HCT116 (cell line): ENCODE measurements around the gene SUPT6H. TPM values are rescaled to one million over a fixed set of nuclear protein-coding genes. Genes with fewer than 3 reads are reported as not detected.

ENCODE experiments used
- ATAC-seq: fragments of 200-7000 bp; cut with Tn5 transposase; 2 replicates; pipeline ENCODE4 v1.9.1; 2020; ENCODE audit warnings: mild to moderate bottlenecking, moderate library complexity
- BruUV-seq: library from RNA; stranded (reverse); fragments of 400-500 nt; replicated peaks from 2 replicates; lab custom pipeline; 2021; lab: Mats Ljungman, UMichigan
- CTCF ChIA-PET: fragments of 300-600 bp; sonication (Branson Sonifier 250); formaldehyde crosslinking; loops from one replicate; lab custom pipeline; 2021; ENCODE audit warnings: antibody characterized with exemption; lab: Charles Lee
- POLR2A ChIA-PET: fragments of 300-600, 350-600 bp; sonication (Branson Sonifier 250); formaldehyde crosslinking; loops from one replicate; lab custom pipeline; 2021; ENCODE audit warnings: antibody characterized with exemption; lab: Charles Lee
- RAD21 ChIA-PET, 2 experiments: fragments of 300-600 bp; sonication (Branson Sonifier 250); formaldehyde crosslinking; loops; one replicate each; lab custom pipeline; 2023; ENCODE audit warnings: low total read pairs in 2 of 2; ENCODE audit not compliant: uncharacterized antibody in 2 of 2, unreplicated experiment in 2 of 2, low non-redundant PET in 1 of 2; lab: Charles Lee
- DNase-seq: peaks from one replicate; pipeline ENCODE4 v3.0.0-alpha.2; 2010; ENCODE audit warnings: low read depth, low spot score
- H2AFZ ChIP-seq: fragments of 200-600 bp; shearing (Covaris generic), sonication (generic); 2 replicates; pipeline ENCODE4 v1.6.1; 2017; ENCODE audit warnings: low read depth, mixed run types, mixed read lengths, antibody characterized with exemption, low read length; ENCODE audit not compliant: poor library complexity, severe bottlenecking
- H3K27ac ChIP-seq: 2 replicates; pipeline ENCODE4 v1.5.1; 2012; ENCODE audit warnings: low read depth, low read length
- H3K27me3 ChIP-seq: fragments of 200-600 bp; sonication (generic); 2 replicates; pipeline ENCODE4 v1.6.1; 2016; ENCODE audit warnings: mixed run types, low read length, mixed read lengths; ENCODE audit not compliant: insufficient read depth
- H3K36me3 ChIP-seq, 2 experiments: fragments of 200-500 bp in 1 of 2; fragments of 200-600 bp in 1 of 2; sonication (Bioruptor generic) in 1 of 2; sonication (generic) in 1 of 2; 2 replicates each; pipeline versions ENCODE4 v1.5.1 to v1.6.1; 2014 to 2016; ENCODE audit warnings: low read length in 2 of 2, inconsistent platforms in 1 of 2, mixed read lengths in 1 of 2, mixed run types in 1 of 2; ENCODE audit not compliant: insufficient read depth in 2 of 2, control insufficient read depth in 1 of 2
- H3K4me1 ChIP-seq, 2 experiments: fragments of 200-600 bp in 1 of 2; sonication (generic) in 1 of 2; 2 replicates each; pipeline versions ENCODE4 v1.5.1 to v1.6.1; 2012 to 2017; ENCODE audit warnings: low read length in 2 of 2, inconsistent platforms in 1 of 2, mild to moderate bottlenecking in 1 of 2, mixed read lengths in 1 of 2, mixed run types in 1 of 2, moderate library complexity in 1 of 2; ENCODE audit not compliant: insufficient read depth in 2 of 2, control insufficient read depth in 1 of 2
- H3K4me2 ChIP-seq: fragments of 200-600 bp; sonication (generic); 2 replicates; pipeline ENCODE4 v1.6.1; 2017; ENCODE audit warnings: mixed run types, low read length, mixed read lengths
- H3K4me3 ChIP-seq, 2 experiments: fragments of 200-600 bp in 1 of 2; sonication (generic) in 1 of 2; replicated peaks in 1 of 2; 2 replicates each; pipeline ENCODE4 v1.5.1; 2011 to 2016; ENCODE audit warnings: low read length in 2 of 2, control low read depth in 1 of 2, low read depth in 1 of 2, mild to moderate bottlenecking in 1 of 2, mixed read lengths in 1 of 2, mixed run types in 1 of 2
- H3K79me2 ChIP-seq: fragments of 200-600 bp; sonication (generic); 2 replicates; pipeline ENCODE4 v1.6.1; 2017; ENCODE audit warnings: mild to moderate bottlenecking, mixed run types, low read length, moderate library complexity, mixed read lengths; ENCODE audit not compliant: insufficient read depth
- H3K9ac ChIP-seq: fragments of 200-600 bp; sonication (generic); 2 replicates; pipeline ENCODE4 v1.6.1; 2016; ENCODE audit warnings: low read length, mixed read lengths
- H3K9me2 ChIP-seq: fragments of 200-600 bp; sonication (generic), shearing (Covaris generic); 2 replicates; pipeline ENCODE4 v1.6.1; 2017; ENCODE audit warnings: mixed run types, mild to moderate bottlenecking, moderate library complexity; ENCODE audit not compliant: insufficient read depth
- H3K9me3 ChIP-seq, 2 experiments: fragments of 200-500 bp in 1 of 2; fragments of 200-600 bp in 1 of 2; sonication (Bioruptor generic) in 1 of 2; sonication (generic) in 1 of 2; 2 replicates each; pipeline ENCODE4 v1.6.1; 2014 to 2017; ENCODE audit warnings: low read length in 2 of 2, mixed read lengths in 2 of 2, inconsistent platforms in 1 of 2, low read depth in 1 of 2, mild to moderate bottlenecking in 1 of 2, mixed run types in 1 of 2, moderate library complexity in 1 of 2; ENCODE audit not compliant: control insufficient read depth in 1 of 2, insufficient read depth in 1 of 2
- H4K20me1 ChIP-seq: fragments of 200-600 bp; sonication (generic), shearing (Covaris generic); 2 replicates; pipeline ENCODE4 v1.6.1; 2017; ENCODE audit warnings: mixed run types, mild to moderate bottlenecking, moderate library complexity; ENCODE audit not compliant: insufficient read depth
- EGR1 ChIP-seq: IDR thresholded peaks from 2 replicates; pipeline ENCODE4 v1.6.1; 2012; ENCODE audit warnings: low read depth
- EZH2 ChIP-seq: fragments of 200-600 bp; sonication (generic); IDR thresholded peaks from 2 replicates; pipeline ENCODE4 v1.6.1; 2017; ENCODE audit warnings: antibody characterized with exemption, mixed run types
- EZH2phosphoT487 ChIP-seq: fragments of 200-600 bp; IDR thresholded peaks from 2 replicates; pipeline ENCODE4 v1.6.1; 2018; ENCODE audit warnings: antibody characterized with exemption, borderline replicate concordance
- FOSL1 ChIP-seq: IDR thresholded peaks from 2 replicates; pipeline ENCODE4 v1.6.1; 2012; ENCODE audit warnings: low read depth
- JUND ChIP-seq: IDR thresholded peaks from 2 replicates; pipeline ENCODE4 v1.6.1; 2012
- POLR2A ChIP-seq: IDR thresholded peaks from 2 replicates; pipeline ENCODE4 v1.7.0; 2011; ENCODE audit warnings: borderline replicate concordance; ENCODE audit not compliant: insufficient read depth, insufficient read length; ENCODE audit errors: extremely low read depth
- POLR2AphosphoS5 ChIP-seq: IDR thresholded peaks from 2 replicates; pipeline ENCODE4 v1.6.1; 2011; ENCODE audit warnings: mild to moderate bottlenecking, low read depth, low read length, moderate library complexity
- SIN3A ChIP-seq: IDR thresholded peaks from 2 replicates; pipeline ENCODE4 v1.6.1; 2012; ENCODE audit warnings: low read depth
- SP1 ChIP-seq: IDR thresholded peaks from 2 replicates; pipeline ENCODE4 v1.6.1; 2012; ENCODE audit warnings: low read depth
- SRF ChIP-seq: IDR thresholded peaks from 2 replicates; pipeline ENCODE4 v1.6.1; 2012; ENCODE audit warnings: low read depth
- TCF7L2 ChIP-seq: IDR thresholded peaks from 2 replicates; pipeline ENCODE4 v1.7.0; 2011; ENCODE audit warnings: borderline replicate concordance, inconsistent platforms; ENCODE audit not compliant: insufficient read depth, insufficient read length; ENCODE audit errors: extremely low read depth
- ZFX ChIP-seq: fragments of 450-650 bp; IDR thresholded peaks from 2 replicates; pipeline ENCODE4 v1.6.1; 2017
- intact Hi-C: fragments of 100-400 bp; cut with micrococcal nuclease; formaldehyde crosslinking; loops from 2 replicates; pipeline ENCODE4 v1.10.0; 2022
- total RNA-seq: library from RNA; stranded (reverse); gene quantifications from one replicate; pipeline ENCODE4 v1.2.1, GENCODE V29; 2021; ENCODE audit not compliant: unreplicated experiment
- TF ChIP-seq, protein P1 (sequence below), 3 experiments: fragments of 200-600 bp in 1 of 3; sonication (generic) in 1 of 3; IDR thresholded peaks in 2 of 3; conservative IDR thresholded peaks in 1 of 3; 2 replicates each; pipeline ENCODE4 v1.5.1; 2012 to 2017; ENCODE audit warnings: low read depth in 2 of 3, low read length in 2 of 3, antibody characterized with exemption in 1 of 3, borderline replicate concordance in 1 of 3, control low read depth in 1 of 3, mild to moderate bottlenecking in 1 of 3, mixed read lengths in 1 of 3, mixed run types in 1 of 3, moderate library complexity in 1 of 3; ENCODE audit not compliant: insufficient read depth in 1 of 3
- TF ChIP-seq, protein P2 (sequence below): IDR thresholded peaks from 2 replicates; pipeline ENCODE4 v1.6.1; 2012; ENCODE audit warnings: low read depth
- TF ChIP-seq, protein P3 (sequence below): IDR thresholded peaks from 2 replicates; pipeline ENCODE4 v1.6.1; 2011; ENCODE audit warnings: mild to moderate bottlenecking, low read length, moderate library complexity; ENCODE audit not compliant: insufficient replicate concordance; ENCODE audit errors: extremely low read depth
- TF ChIP-seq, protein P4 (sequence below): IDR thresholded peaks from 2 replicates; pipeline ENCODE4 v1.6.1; 2012
- TF ChIP-seq, protein P5 (sequence below): IDR thresholded peaks from 2 replicates; pipeline ENCODE4 v1.6.1; 2012

Gene SUPT6H
- total RNA-seq, 1 experiment from 2014 or later = 62.1 TPM

DNA sequence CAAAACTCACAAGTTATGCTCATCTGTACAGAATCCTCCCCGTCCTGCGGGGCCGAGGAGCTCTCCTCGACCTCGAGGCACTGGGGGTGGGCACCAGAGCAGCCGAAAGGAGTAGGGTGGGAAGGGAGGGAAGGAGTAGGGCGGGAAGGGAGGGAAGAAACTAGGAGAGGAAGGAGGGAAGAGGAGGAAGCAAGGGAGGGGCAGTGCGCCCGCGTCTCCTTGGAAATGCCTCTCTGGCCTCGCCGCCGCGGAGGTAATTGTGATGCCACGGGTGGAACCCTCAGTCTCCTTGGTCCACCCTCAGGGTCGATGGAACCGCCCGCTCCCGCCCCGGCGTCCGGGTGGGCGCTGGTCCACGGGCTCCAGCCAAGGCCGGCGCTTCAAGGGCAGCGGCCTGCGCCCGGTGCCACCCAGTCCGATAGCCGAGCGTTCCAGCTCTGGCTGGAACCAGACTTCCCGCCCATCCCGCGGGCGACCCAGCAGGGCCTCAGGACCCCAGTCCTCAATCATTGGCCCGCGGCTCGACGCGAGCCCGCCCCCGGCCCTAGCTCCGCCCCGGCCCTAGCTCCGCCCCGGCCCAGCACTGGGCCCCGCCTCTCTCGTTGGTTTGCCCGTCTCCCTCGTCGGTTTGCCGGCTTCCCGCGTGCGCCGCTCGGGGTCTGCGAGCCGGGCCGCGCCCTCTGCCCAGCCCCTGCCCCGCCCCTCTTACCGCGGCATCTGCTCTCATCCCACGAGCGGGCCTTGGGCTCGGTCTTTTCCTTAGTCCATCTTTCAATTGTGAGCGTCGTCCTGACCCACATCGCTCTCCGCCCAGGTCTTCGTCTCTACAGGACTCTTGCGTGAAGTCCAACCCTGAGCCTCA, 49.1 kb downstream of the SUPT6H start (continued):
- TF ChIP-seq, protein P1, sequence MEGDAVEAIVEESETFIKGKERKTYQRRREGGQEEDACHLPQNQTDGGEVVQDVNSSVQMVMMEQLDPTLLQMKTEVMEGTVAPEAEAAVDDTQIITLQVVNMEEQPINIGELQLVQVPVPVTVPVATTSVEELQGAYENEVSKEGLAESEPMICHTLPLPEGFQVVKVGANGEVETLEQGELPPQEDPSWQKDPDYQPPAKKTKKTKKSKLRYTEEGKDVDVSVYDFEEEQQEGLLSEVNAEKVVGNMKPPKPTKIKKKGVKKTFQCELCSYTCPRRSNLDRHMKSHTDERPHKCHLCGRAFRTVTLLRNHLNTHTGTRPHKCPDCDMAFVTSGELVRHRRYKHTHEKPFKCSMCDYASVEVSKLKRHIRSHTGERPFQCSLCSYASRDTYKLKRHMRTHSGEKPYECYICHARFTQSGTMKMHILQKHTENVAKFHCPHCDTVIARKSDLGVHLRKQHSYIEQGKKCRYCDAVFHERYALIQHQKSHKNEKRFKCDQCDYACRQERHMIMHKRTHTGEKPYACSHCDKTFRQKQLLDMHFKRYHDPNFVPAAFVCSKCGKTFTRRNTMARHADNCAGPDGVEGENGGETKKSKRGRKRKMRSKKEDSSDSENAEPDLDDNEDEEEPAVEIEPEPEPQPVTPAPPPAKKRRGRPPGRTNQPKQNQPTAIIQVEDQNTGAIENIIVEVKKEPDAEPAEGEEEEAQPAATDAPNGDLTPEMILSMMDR (IDR thresholded peaks at IDR 0.05 in 2 of 3, conservative IDR thresholded peaks at IDR 0.05 in 1 of 3; ENCODE audit: borderline replicate concordance in 1 of 3, insufficient read depth in 1 of 3, low read depth in 2 of 3, low read length in 2 of 3) = no peak
- TF ChIP-seq SP1 (no peak), POLR2A (peak; percentile 82), EZH2phosphoT487 (no peak), FOSL1 (no peak), JUND (no peak), TCF7L2 (peak; percentile 44)

DNA sequence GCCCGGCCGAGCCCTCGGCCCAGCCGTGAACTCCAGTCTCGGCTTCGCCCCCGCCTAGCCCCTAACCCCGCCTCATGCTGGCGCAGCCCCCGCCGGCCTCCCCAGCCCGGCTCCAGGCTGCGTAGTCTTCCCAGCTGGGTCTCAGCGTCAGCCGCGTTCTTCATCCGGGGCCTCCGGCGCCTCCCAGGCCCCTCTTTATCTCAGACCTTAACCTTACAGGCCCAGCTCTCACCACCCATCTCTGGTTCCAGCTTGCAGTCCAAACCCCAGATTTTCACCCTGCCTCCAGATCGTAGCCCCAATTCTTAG, 49.7 kb downstream of the SUPT6H start, which contains the start of gene PROCA1:
Gene PROCA1 (minus strand): TSS at position 166 of the 309 bp plus-strand sequence. CDS start 228 bp downstream, outside the sequence.
- Histone ChIP-seq H3K4me2 (peak within 1 kb of the TSS; percentile 91), H3K79me2 (no peaks in the 10 kb centered on the region), H2AFZ (no peak within 1 kb of the TSS), H3K4me1 (peaks cover 9 to 16% of the 10 kb centered on the region in 2 experiments), H4K20me1 (no peaks in the 10 kb centered on the region), H3K27me3 (no peaks in the 10 kb centered on the region), H3K9me3 (no peaks in the 10 kb centered on the region), H3K9me2 (no peaks in the 10 kb centered on the region), H3K36me3 (no peaks in the 10 kb centered on the region), H3K4me3 (peak within 1 kb of the TSS; percentile 47 to 62), H3K27ac (peak within 1 kb of the TSS; percentile 75), H3K9ac (peak within 1 kb of the TSS; percentile 74)
- ChIA-PET RAD21 (interaction anchor here in 1 of 2 experiments (0.7 kb wide), 1 partner anchor 13 kb away, joined by 3 read pairs; no protein-coding TSS in a partner anchor), POLR2A (interaction anchor here (1.0 to 3.2 kb wide), 4 partner anchors 8 to 15 kb away, joined by 6 to 42 read pairs (median 6); partner anchors contain the start of gene RPL23A), CTCF (interaction anchor here (0.6 to 1.5 kb wide), 5 partner anchors 8 to 405 kb away, joined by 3 to 7 read pairs (median 3); partner anchors contain the start of gene RPL23A)
- no peak for DNase-seq
- BruUV-seq = no TSS peak
- intact Hi-C loops = no loop called here
- no peak for ATAC-seq
- TF ChIP-seq, protein P2, sequence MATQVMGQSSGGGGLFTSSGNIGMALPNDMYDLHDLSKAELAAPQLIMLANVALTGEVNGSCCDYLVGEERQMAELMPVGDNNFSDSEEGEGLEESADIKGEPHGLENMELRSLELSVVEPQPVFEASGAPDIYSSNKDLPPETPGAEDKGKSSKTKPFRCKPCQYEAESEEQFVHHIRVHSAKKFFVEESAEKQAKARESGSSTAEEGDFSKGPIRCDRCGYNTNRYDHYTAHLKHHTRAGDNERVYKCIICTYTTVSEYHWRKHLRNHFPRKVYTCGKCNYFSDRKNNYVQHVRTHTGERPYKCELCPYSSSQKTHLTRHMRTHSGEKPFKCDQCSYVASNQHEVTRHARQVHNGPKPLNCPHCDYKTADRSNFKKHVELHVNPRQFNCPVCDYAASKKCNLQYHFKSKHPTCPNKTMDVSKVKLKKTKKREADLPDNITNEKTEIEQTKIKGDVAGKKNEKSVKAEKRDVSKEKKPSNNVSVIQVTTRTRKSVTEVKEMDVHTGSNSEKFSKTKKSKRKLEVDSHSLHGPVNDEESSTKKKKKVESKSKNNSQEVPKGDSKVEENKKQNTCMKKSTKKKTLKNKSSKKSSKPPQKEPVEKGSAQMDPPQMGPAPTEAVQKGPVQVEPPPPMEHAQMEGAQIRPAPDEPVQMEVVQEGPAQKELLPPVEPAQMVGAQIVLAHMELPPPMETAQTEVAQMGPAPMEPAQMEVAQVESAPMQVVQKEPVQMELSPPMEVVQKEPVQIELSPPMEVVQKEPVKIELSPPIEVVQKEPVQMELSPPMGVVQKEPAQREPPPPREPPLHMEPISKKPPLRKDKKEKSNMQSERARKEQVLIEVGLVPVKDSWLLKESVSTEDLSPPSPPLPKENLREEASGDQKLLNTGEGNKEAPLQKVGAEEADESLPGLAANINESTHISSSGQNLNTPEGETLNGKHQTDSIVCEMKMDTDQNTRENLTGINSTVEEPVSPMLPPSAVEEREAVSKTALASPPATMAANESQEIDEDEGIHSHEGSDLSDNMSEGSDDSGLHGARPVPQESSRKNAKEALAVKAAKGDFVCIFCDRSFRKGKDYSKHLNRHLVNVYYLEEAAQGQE = no peak
- TF ChIP-seq, protein P3, sequence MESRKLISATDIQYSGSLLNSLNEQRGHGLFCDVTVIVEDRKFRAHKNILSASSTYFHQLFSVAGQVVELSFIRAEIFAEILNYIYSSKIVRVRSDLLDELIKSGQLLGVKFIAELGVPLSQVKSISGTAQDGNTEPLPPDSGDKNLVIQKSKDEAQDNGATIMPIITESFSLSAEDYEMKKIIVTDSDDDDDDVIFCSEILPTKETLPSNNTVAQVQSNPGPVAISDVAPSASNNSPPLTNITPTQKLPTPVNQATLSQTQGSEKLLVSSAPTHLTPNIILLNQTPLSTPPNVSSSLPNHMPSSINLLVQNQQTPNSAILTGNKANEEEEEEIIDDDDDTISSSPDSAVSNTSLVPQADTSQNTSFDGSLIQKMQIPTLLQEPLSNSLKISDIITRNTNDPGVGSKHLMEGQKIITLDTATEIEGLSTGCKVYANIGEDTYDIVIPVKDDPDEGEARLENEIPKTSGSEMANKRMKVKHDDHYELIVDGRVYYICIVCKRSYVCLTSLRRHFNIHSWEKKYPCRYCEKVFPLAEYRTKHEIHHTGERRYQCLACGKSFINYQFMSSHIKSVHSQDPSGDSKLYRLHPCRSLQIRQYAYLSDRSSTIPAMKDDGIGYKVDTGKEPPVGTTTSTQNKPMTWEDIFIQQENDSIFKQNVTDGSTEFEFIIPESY = no peak
- TF ChIP-seq, protein P4, sequence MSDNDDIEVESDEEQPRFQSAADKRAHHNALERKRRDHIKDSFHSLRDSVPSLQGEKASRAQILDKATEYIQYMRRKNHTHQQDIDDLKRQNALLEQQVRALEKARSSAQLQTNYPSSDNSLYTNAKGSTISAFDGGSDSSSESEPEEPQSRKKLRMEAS = no peak
- TF ChIP-seq POLR2AphosphoS5 = no peak
- TF ChIP-seq ZFX = no peak
- TF ChIP-seq SRF = no peak
- no peak for TF ChIP-seq SIN3A
- no peak for TF ChIP-seq EGR1
- no peak for TF ChIP-seq EZH2
- TF ChIP-seq, protein P5, sequence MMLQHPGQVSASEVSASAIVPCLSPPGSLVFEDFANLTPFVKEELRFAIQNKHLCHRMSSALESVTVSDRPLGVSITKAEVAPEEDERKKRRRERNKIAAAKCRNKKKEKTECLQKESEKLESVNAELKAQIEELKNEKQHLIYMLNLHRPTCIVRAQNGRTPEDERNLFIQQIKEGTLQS = no peak
